Upper lobe of right lung (tissue), 1 donor: ENCODE measurements around the gene C19orf25. TPM values are rescaled to one million over a fixed set of nuclear protein-coding genes. Genes with fewer than 3 reads are reported as not detected.
A peak's percentile ranks its signal among the peaks of the same experiment; 100 is the strongest.

ENCODE experiments used
- ATAC-seq: fragments of 200-7000 bp; cut with Tn5 transposase; one replicate; pipeline ENCODE4 v1.9.1; 2020; ENCODE audit warnings: mild to moderate bottlenecking, moderate library complexity
- DNase-seq: peaks from one replicate; pipeline ENCODE4 v3.0.0-alpha.2; 2020
- H3K27ac ChIP-seq: fragments of 200-600 bp; one replicate; pipeline ENCODE4 v1.8.0; 2022
- H3K27me3 ChIP-seq: fragments of 200-600 bp; one replicate; pipeline ENCODE4 v1.8.0; 2022; ENCODE audit warnings: mild to moderate bottlenecking
- H3K36me3 ChIP-seq: fragments of 200-600 bp; one replicate; pipeline ENCODE4 v1.8.0; 2022
- H3K4me1 ChIP-seq: fragments of 200-600 bp; one replicate; pipeline ENCODE4 v1.8.0; 2022
- H3K4me3 ChIP-seq: fragments of 200-600 bp; one replicate; pipeline ENCODE4 v1.8.0; 2022; ENCODE audit warnings: mild to moderate bottlenecking
- H3K9me3 ChIP-seq: fragments of 200-600 bp; one replicate; pipeline ENCODE4 v1.8.0; 2022
- CTCF ChIP-seq: fragments of 200-600 bp; IDR thresholded peaks from one replicate; pipeline ENCODE4 v1.8.0; 2022; ENCODE audit warnings: antibody characterized with exemption
- intact Hi-C: fragments of 100-400 bp; cut with DNase I; formaldehyde crosslinking; loops from one replicate; pipeline ENCODE4 v1.11.0; 2022
- total RNA-seq: library from RNA; stranded (reverse); fragmentation: NEBNext Ultra II Directional; extraction: Animal tissue kit (Norgen Biotek cat#: 25700); gene quantifications from one replicate; pipeline ENCODE4 v1.2.1, GENCODE V29; 2021
- donor health status: DM: no; HTN: yes; CAD: no; lungs with severe emphysema.

The C19orf25 gene
- total RNA-seq, 1 donor from 2014 or later: 26.3 TPM

GRCh38 chr19:1471515-1472160, 7.4 kb downstream of the C19orf25 start:
- Histone ChIP-seq H3K4me1 (peaks cover 36% of the 10 kb centered on the region), H3K27me3 (peaks cover 67% of the 10 kb centered on the region), H3K27ac (no peak overlapping the region), H3K4me3 (no peak overlapping the region), H3K9me3 (no peaks in the 10 kb centered on the region), H3K36me3 (no peaks in the 10 kb centered on the region)
- no peak for ATAC-seq
- no peak for TF ChIP-seq CTCF
- no peak for DNase-seq
- intact Hi-C loops: no loop called here

GRCh38 chr19:1471010-1471514, 8.0 kb downstream of the C19orf25 start:
- H3K9me3 ChIP-seq: no peaks in the 10 kb centered on the region
- H3K4me3 ChIP-seq: peak overlapping the region; percentile 36
- TF ChIP-seq CTCF: no peak
- H3K36me3 ChIP-seq: no peaks in the 10 kb centered on the region
- peaks cover 36% of the 10 kb centered on the region for H3K4me1 ChIP-seq
- no peak for DNase-seq
- intact Hi-C loops: no loop called here
- peaks cover 73% of the 10 kb centered on the region for H3K27me3 ChIP-seq
- H3K27ac ChIP-seq: no peak overlapping the region
- no peak for ATAC-seq

GRCh38 chr19:1470305-1471009, 8.6 kb downstream of the C19orf25 start:
- intact Hi-C loops: no loop called here
- Histone ChIP-seq H3K4me3 (peak overlapping the region; percentile 36), H3K9me3 (no peaks in the 10 kb centered on the region), H3K27me3 (peaks cover 79% of the 10 kb centered on the region), H3K27ac (no peak overlapping the region), H3K36me3 (no peaks in the 10 kb centered on the region), H3K4me1 (peaks cover 36% of the 10 kb centered on the region)
- ATAC-seq (peak; percentile 28), DNase-seq (no peak)
- no peak for TF ChIP-seq CTCF

GRCh38 chr19:1470055-1470304, 9.0 kb downstream of the C19orf25 start:
- Histone ChIP-seq H3K36me3 (no peaks in the 10 kb centered on the region), H3K9me3 (no peaks in the 10 kb centered on the region), H3K27me3 (peaks cover 83% of the 10 kb centered on the region), H3K27ac (no peak overlapping the region), H3K4me3 (peak overlapping the region; percentile 36), H3K4me1 (peaks cover 36% of the 10 kb centered on the region)
- no peak for DNase-seq
- intact Hi-C loops: no loop called here
- no peak for ATAC-seq
- no peak for TF ChIP-seq CTCF

- peaks cover 36% of the 10 kb centered on the region for H3K4me1 ChIP-seq
- no peak overlapping the region for H3K27ac ChIP-seq
- TF ChIP-seq CTCF: no peak
Observed at GRCh38 chr19:1469255-1470054, 9.6 kb downstream of the C19orf25 start.

More at GRCh38 chr19:1469255-1470054, 9.6 kb downstream of the C19orf25 start:
- ATAC-seq (no peak), DNase-seq (no peak)
- no peaks in the 10 kb centered on the region for H3K9me3 ChIP-seq
- peak overlapping the region; percentile 36 for H3K4me3 ChIP-seq
- H3K36me3 ChIP-seq: no peaks in the 10 kb centered on the region
- intact Hi-C loops: no loop called here
- H3K27me3 ChIP-seq: peaks cover 84% of the 10 kb centered on the region
